OCI-LY1 (cell line): ENCODE results near the gene MX1.

Experiments used
- H2AFZ ChIP-seq: fragments of 200-600 bp; sonication (generic), shearing (Covaris generic); 2 replicates; pipeline ENCODE4 v1.6.0; 2014; ENCODE audit warnings: antibody characterized with exemption, mild to moderate bottlenecking, low read length
- H3F3A ChIP-seq: fragments of 200-600 bp; sonication (generic), shearing (Covaris generic); 2 replicates; pipeline ENCODE4 v1.6.0; 2014; ENCODE audit warnings: mild to moderate bottlenecking, antibody characterized with exemption, low read length, moderate library complexity; ENCODE audit not compliant: insufficient read depth
- H3K27ac ChIP-seq: fragments of 200-600 bp; sonication (generic); 2 replicates; pipeline ENCODE4 v1.5.1; 2014; ENCODE audit warnings: low read length, mixed run types, mild to moderate bottlenecking, low read depth; ENCODE audit not compliant: poor library complexity, severe bottlenecking
- H3K27me3 ChIP-seq: fragments of 200-600 bp; sonication (generic); 2 replicates; pipeline ENCODE4 v1.6.0; 2014; ENCODE audit warnings: antibody characterized with exemption, mild to moderate bottlenecking, low read length, moderate library complexity; ENCODE audit not compliant: insufficient read depth
- H3K36me3 ChIP-seq: fragments of 200-600 bp; sonication (generic); 2 replicates; pipeline ENCODE4 v1.6.1; 2014; ENCODE audit warnings: mild to moderate bottlenecking, antibody characterized with exemption, low read length, moderate library complexity, mixed read lengths; ENCODE audit not compliant: insufficient read depth
- H3K4me1 ChIP-seq: fragments of 200-600 bp; sonication (generic); 2 replicates; pipeline ENCODE4 v1.5.1; 2014; ENCODE audit warnings: mild to moderate bottlenecking, low read length, moderate library complexity; ENCODE audit not compliant: insufficient read depth, severe bottlenecking
- H3K4me2 ChIP-seq: fragments of 200-600 bp; sonication (generic), shearing (Covaris generic); 2 replicates; pipeline ENCODE4 v1.6.1; 2014; ENCODE audit warnings: low read length
- H3K4me3 ChIP-seq: fragments of 200-600 bp; sonication (generic); 2 replicates; pipeline ENCODE4 v1.5.1; 2014; ENCODE audit warnings: low read length, low read depth, mild to moderate bottlenecking, mixed read lengths; ENCODE audit not compliant: poor library complexity, severe bottlenecking
- H3K79me2 ChIP-seq: fragments of 200-600 bp; shearing (Covaris generic); 2 replicates; pipeline ENCODE4 v1.6.1; 2016; ENCODE audit warnings: mixed run types, low read length, mixed read lengths; ENCODE audit not compliant: insufficient read depth
- H3K9ac ChIP-seq: fragments of 200-600 bp; sonication (generic), shearing (Covaris generic); 2 replicates; pipeline ENCODE4 v1.6.1; 2014; ENCODE audit warnings: mild to moderate bottlenecking, low read length, mixed read lengths
- H3K9me2 ChIP-seq: fragments of 200-600 bp; sonication (generic), shearing (Covaris generic); 2 replicates; pipeline ENCODE4 v1.6.1; 2014; ENCODE audit warnings: low read depth, mild to moderate bottlenecking, low read length, mixed read lengths
- H3K9me3 ChIP-seq: fragments of 200-600 bp; shearing (Covaris generic); 2 replicates; pipeline ENCODE4 v1.6.1; 2014; ENCODE audit warnings: low read length, mixed read lengths
- H4K20me1 ChIP-seq: fragments of 200-600 bp; sonication (generic), shearing (Covaris generic); 2 replicates; pipeline ENCODE4 v1.6.0; 2016; ENCODE audit warnings: mild to moderate bottlenecking, low read length; ENCODE audit not compliant: insufficient read depth
- CTCF ChIP-seq: fragments of 200-600 bp; sonication (generic), shearing (Covaris generic); IDR thresholded peaks from 2 replicates; pipeline ENCODE4 v1.5.1; 2017; ENCODE audit warnings: mild to moderate bottlenecking, antibody characterized with exemption, low read length, moderate library complexity, mixed read lengths
- EZH2 ChIP-seq: fragments of 200-600 bp; sonication (generic), shearing (Covaris generic); IDR thresholded peaks from 2 replicates; pipeline ENCODE4 v1.8.0; 2017; ENCODE audit warnings: borderline replicate concordance, mixed run types, mild to moderate bottlenecking, antibody characterized with exemption, low read length, moderate library complexity, mixed read lengths

Gene MX1

GRCh38 chr21:41490330-41490729, 64.3 kb downstream of the MX1 start:
- no peaks in the 10 kb centered on the region for H3K79me2 ChIP-seq
- H4K20me1 ChIP-seq = no peaks in the 10 kb centered on the region
- TF ChIP-seq EZH2 = no peak
- TF ChIP-seq CTCF = no peak
- H3F3A ChIP-seq = no peaks in the 10 kb centered on the region
- no peaks in the 10 kb centered on the region for H3K9me3 ChIP-seq
- H3K36me3 ChIP-seq = no peaks in the 10 kb centered on the region
- H3K4me2 ChIP-seq = no peak overlapping the region
- H3K27ac ChIP-seq = no peak overlapping the region
- H2AFZ ChIP-seq = no peak overlapping the region
- no peak overlapping the region for H3K4me3 ChIP-seq
- H3K9me2 ChIP-seq = no peaks in the 10 kb centered on the region
- no peaks in the 10 kb centered on the region for H3K4me1 ChIP-seq
- peaks cover 9% of the 10 kb centered on the region; the same call in 1 of the 2 replicates for H3K27me3 ChIP-seq
- no peak overlapping the region for H3K9ac ChIP-seq

DNA sequence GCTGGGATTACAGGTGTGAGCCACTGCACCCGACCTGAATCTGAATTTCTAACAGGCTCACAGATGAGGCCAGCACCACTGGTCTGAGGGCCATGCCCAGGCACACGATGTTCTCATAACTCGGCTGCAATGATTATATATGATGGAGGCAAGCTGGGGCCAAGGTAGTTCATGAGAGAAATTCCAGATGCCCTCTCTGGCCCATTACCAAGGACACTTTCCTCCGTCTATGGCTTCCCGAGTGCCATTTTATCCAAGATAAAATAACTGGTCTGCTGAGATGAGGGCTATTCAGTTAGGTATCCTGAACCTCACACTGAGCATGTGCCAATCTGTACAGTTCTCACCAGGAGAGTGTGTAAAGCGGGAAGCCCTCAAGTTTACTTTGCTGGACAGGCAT, 65.4 kb downstream of the MX1 start:
- Histone ChIP-seq H3K9me2 (no peaks in the 10 kb centered on the region), H2AFZ (no peak overlapping the region), H3K27me3 (peaks cover 9% of the 10 kb centered on the region; the same call in 1 of the 2 replicates), H3K79me2 (no peaks in the 10 kb centered on the region), H3F3A (no peaks in the 10 kb centered on the region), H3K9me3 (no peaks in the 10 kb centered on the region), H3K36me3 (no peaks in the 10 kb centered on the region), H3K9ac (no peak overlapping the region), H3K4me1 (no peaks in the 10 kb centered on the region), H3K27ac (no peak overlapping the region), H3K4me2 (no peak overlapping the region), H4K20me1 (no peaks in the 10 kb centered on the region), H3K4me3 (no peak overlapping the region)
- TF ChIP-seq EZH2 = no peak
- no peak for TF ChIP-seq CTCF

GRCh38 chr21:41494242-41494641, 68.2 kb downstream of the MX1 start:
- no peaks in the 10 kb centered on the region for H3F3A ChIP-seq
- no peaks in the 10 kb centered on the region for H3K79me2 ChIP-seq
- H3K9me3 ChIP-seq = no peaks in the 10 kb centered on the region
- H3K9me2 ChIP-seq = no peaks in the 10 kb centered on the region
- no peak overlapping the region for H3K4me3 ChIP-seq
- no peak overlapping the region for H3K27ac ChIP-seq
- H2AFZ ChIP-seq = no peak overlapping the region
- no peaks in the 10 kb centered on the region for H4K20me1 ChIP-seq
- TF ChIP-seq EZH2 (no peak), CTCF (no peak)
- H3K27me3 ChIP-seq = peaks cover 9% of the 10 kb centered on the region; the same call in 1 of the 2 replicates
- no peak overlapping the region for H3K4me2 ChIP-seq
- H3K36me3 ChIP-seq = no peaks in the 10 kb centered on the region
- H3K4me1 ChIP-seq = no peaks in the 10 kb centered on the region
- no peak overlapping the region for H3K9ac ChIP-seq
